ENCODE results near the gene IGFLR1. TPM values are rescaled to one million over a fixed set of nuclear protein-coding genes. Genes with fewer than 3 reads are reported as not detected.

IGFLR1 gene
- polyA plus RNA-seq, 1 donor from 2014 or later = 4.6 TPM

DNA sequence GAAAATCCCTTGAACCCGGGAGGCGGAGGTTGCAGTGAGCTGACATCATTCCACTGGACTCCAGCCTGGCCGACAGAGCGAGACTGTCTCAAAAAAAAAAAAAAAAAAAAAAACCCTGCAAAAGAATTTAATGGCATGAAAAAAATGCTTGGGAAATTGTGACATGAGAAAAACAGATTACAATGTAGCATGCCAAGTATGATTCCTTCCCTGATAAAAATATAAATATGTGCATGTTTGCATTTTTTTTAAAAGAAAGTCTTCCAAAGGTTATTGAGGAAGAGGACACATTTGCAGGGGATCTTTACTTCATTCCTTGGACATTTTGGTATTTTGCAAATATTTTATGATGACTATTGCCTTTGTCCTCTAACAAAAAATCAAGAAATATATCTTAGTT, 52.4 kb downstream of the IGFLR1 start:
- H3K4me3 ChIP-seq (ENCODE audit: low read length) = no peak overlapping the region
- H3K36me3 ChIP-seq (ENCODE audit: insufficient read depth, low read length) = no peaks in the 10 kb centered on the region
- H3K4me2 ChIP-seq (ENCODE audit: low read length) = no peak overlapping the region
- no peaks in the 10 kb centered on the region for H3K27me3 ChIP-seq (ENCODE audit: insufficient read depth, low read depth, low read length)
- TF ChIP-seq MXI1 (conservative IDR thresholded peaks at IDR 0.05; ENCODE audit: poor library complexity, severe bottlenecking) (no peak), EP300 (conservative IDR thresholded peaks at IDR 0.05; ENCODE audit: poor library complexity, severe bottlenecking) (no peak), SMC3 (conservative IDR thresholded peaks at IDR 0.05; ENCODE audit: poor library complexity) (no peak), TAF1 (IDR thresholded peaks at IDR 0.05; ENCODE audit: low read depth) (no peak), EZH2 (IDR thresholded peaks at IDR 0.05; ENCODE audit: borderline replicate concordance, insufficient read depth, low read length, poor library complexity, severe bottlenecking) (no peak), POLR2AphosphoS5 (IDR thresholded peaks at IDR 0.05) (no peak), RAD21 (conservative IDR thresholded peaks at IDR 0.05) (no peak)
- TF ChIP-seq, protein P1, sequence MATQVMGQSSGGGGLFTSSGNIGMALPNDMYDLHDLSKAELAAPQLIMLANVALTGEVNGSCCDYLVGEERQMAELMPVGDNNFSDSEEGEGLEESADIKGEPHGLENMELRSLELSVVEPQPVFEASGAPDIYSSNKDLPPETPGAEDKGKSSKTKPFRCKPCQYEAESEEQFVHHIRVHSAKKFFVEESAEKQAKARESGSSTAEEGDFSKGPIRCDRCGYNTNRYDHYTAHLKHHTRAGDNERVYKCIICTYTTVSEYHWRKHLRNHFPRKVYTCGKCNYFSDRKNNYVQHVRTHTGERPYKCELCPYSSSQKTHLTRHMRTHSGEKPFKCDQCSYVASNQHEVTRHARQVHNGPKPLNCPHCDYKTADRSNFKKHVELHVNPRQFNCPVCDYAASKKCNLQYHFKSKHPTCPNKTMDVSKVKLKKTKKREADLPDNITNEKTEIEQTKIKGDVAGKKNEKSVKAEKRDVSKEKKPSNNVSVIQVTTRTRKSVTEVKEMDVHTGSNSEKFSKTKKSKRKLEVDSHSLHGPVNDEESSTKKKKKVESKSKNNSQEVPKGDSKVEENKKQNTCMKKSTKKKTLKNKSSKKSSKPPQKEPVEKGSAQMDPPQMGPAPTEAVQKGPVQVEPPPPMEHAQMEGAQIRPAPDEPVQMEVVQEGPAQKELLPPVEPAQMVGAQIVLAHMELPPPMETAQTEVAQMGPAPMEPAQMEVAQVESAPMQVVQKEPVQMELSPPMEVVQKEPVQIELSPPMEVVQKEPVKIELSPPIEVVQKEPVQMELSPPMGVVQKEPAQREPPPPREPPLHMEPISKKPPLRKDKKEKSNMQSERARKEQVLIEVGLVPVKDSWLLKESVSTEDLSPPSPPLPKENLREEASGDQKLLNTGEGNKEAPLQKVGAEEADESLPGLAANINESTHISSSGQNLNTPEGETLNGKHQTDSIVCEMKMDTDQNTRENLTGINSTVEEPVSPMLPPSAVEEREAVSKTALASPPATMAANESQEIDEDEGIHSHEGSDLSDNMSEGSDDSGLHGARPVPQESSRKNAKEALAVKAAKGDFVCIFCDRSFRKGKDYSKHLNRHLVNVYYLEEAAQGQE (IDR thresholded peaks at IDR 0.05; ENCODE audit: borderline replicate concordance) = no peak
- TF ChIP-seq, protein P2, sequence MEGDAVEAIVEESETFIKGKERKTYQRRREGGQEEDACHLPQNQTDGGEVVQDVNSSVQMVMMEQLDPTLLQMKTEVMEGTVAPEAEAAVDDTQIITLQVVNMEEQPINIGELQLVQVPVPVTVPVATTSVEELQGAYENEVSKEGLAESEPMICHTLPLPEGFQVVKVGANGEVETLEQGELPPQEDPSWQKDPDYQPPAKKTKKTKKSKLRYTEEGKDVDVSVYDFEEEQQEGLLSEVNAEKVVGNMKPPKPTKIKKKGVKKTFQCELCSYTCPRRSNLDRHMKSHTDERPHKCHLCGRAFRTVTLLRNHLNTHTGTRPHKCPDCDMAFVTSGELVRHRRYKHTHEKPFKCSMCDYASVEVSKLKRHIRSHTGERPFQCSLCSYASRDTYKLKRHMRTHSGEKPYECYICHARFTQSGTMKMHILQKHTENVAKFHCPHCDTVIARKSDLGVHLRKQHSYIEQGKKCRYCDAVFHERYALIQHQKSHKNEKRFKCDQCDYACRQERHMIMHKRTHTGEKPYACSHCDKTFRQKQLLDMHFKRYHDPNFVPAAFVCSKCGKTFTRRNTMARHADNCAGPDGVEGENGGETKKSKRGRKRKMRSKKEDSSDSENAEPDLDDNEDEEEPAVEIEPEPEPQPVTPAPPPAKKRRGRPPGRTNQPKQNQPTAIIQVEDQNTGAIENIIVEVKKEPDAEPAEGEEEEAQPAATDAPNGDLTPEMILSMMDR (IDR thresholded peaks at IDR 0.05; ENCODE audit: poor library complexity, severe bottlenecking) = no peak
- no peaks in the 10 kb centered on the region for H3K9me2 ChIP-seq (ENCODE audit: insufficient read depth, low read length)
- no peaks in the 10 kb centered on the region for H4K20me1 ChIP-seq (ENCODE audit: insufficient read depth)
- H3K9ac ChIP-seq (ENCODE audit: low read length) = no peak overlapping the region
- no peak overlapping the region for H3K27ac ChIP-seq (ENCODE audit: low read length)
- H3F3A ChIP-seq (ENCODE audit: insufficient read depth, low read length, poor library complexity, severe bottlenecking) = no peaks in the 10 kb centered on the region
- no peak overlapping the region for H2AFZ ChIP-seq (ENCODE audit: low read depth, low read length)
- no peaks in the 10 kb centered on the region for H3K79me2 ChIP-seq (replicated peaks; ENCODE audit: insufficient read depth, low read length)
- no peaks in the 10 kb centered on the region for H3K9me3 ChIP-seq (ENCODE audit: low read length)

Other genes starting within 250 kb of the IGFLR1 start
- gene DMKN, start 228.8 kb downstream of the IGFLR1 start, polyA plus RNA-seq = not detected in 2 replicates
- gene SBSN, start 214.1 kb downstream of the IGFLR1 start, polyA plus RNA-seq = not detected in 2 replicates
- gene GAPDHS, start 209.0 kb downstream of the IGFLR1 start, polyA plus RNA-seq = not detected in 2 replicates
- 106 and 108 TPM in 2 replicates for gene TMEM147, start 196.8 kb downstream of the IGFLR1 start, polyA plus RNA-seq
- gene ATP4A, start 178.8 kb downstream of the IGFLR1 start, polyA plus RNA-seq = 0.34 TPM in 1 of 2 replicates, not detected in the other
- gene PMIS2, start 156.3 kb downstream of the IGFLR1 start, polyA plus RNA-seq = not detected in 2 replicates
- 13.1 and 14.4 TPM in 2 replicates for gene HAUS5, start 129.7 kb downstream of the IGFLR1 start, polyA plus RNA-seq
- gene RBM42, start 113.4 kb downstream of the IGFLR1 start, polyA plus RNA-seq = 58.5 and 73.5 TPM in 2 replicates
- gene ETV2, start 100.7 kb downstream of the IGFLR1 start, polyA plus RNA-seq = 0.58 TPM in 1 of 2 replicates, not detected in the other
- 860 and 1,013 TPM in 2 replicates for gene COX6B1, start 94.1 kb downstream of the IGFLR1 start, polyA plus RNA-seq
- 0.26 TPM in 1 of 2 replicates, not detected in the other for gene UPK1A, start 75.9 kb downstream of the IGFLR1 start, polyA plus RNA-seq
- not detected in 2 replicates for gene ZBTB32, start 37.9 kb downstream of the IGFLR1 start, polyA plus RNA-seq
- 9.0 and 15.8 TPM in 2 replicates for gene KMT2B, start 24.4 kb downstream of the IGFLR1 start, polyA plus RNA-seq
- 54.7 and 57.0 TPM in 2 replicates for gene U2AF1L4, start 3.0 kb upstream of the IGFLR1 start, polyA plus RNA-seq
- 46.2 and 46.7 TPM in 2 replicates for gene PSENEN, start 3.2 kb upstream of the IGFLR1 start, polyA plus RNA-seq
- 25.7 and 37.2 TPM in 2 replicates for gene LIN37, start 6.1 kb upstream of the IGFLR1 start, polyA plus RNA-seq
- not detected in 2 replicates for gene HSPB6, start 14.6 kb upstream of the IGFLR1 start, polyA plus RNA-seq
- gene PROSER3, start 15.7 kb upstream of the IGFLR1 start, polyA plus RNA-seq = 1.2 and 1.5 TPM in 2 replicates
- gene ARHGAP33, start 33.1 kb upstream of the IGFLR1 start, polyA plus RNA-seq = 20.5 and 46.0 TPM in 2 replicates
- gene PRODH2, start 70.4 kb upstream of the IGFLR1 start, polyA plus RNA-seq = not detected in 2 replicates
- 0.05 and 2.8 TPM in 2 replicates for gene NPHS1, start 110.1 kb upstream of the IGFLR1 start, polyA plus RNA-seq
- gene KIRREL2, start 114.5 kb upstream of the IGFLR1 start, polyA plus RNA-seq = 0.79 and 2.1 TPM in 2 replicates
- 390 and 407 TPM in 2 replicates for gene APLP1, start 126.1 kb upstream of the IGFLR1 start, polyA plus RNA-seq
- 6.2 and 6.8 TPM in 2 replicates for gene NFKBID, start 158.1 kb upstream of the IGFLR1 start, polyA plus RNA-seq
- not detected in 2 replicates for gene HCST, start 160.1 kb upstream of the IGFLR1 start, polyA plus RNA-seq
- not detected in 2 replicates for gene TYROBP, start 165.8 kb upstream of the IGFLR1 start, polyA plus RNA-seq
- 10.1 and 11.1 TPM in 2 replicates for gene LRFN3, start 193.9 kb upstream of the IGFLR1 start, polyA plus RNA-seq